H1 (cell line): Measurements from ENCODE around the gene GNAL. TPM values are rescaled to one million over a fixed set of nuclear protein-coding genes. Genes with fewer than 3 reads are reported as not detected.

Source experiments
- CTCF ChIA-PET: fragments of 300-600 bp; sonication (Branson Sonifier 250); formaldehyde crosslinking; loops from one replicate; lab custom pipeline; 2021; ENCODE audit not compliant: partially characterized antibody; lab: Charles Lee
- POLR2A ChIA-PET: fragments of 300-600 bp; sonication (Branson Sonifier 250); formaldehyde crosslinking; loops from one replicate; lab custom pipeline; 2021; ENCODE audit warnings: inconsistent platforms; ENCODE audit not compliant: partially characterized antibody; lab: Charles Lee
- DNase-seq, 2 experiments: peaks; one replicate each; pipeline versions ENCODE4 v3.0.0 to v3.0.0-alpha.2; 2010 to 2022; ENCODE audit warnings: low spot score in 2 of 2, low read depth in 1 of 2, mixed read lengths in 1 of 2
- FAIRE-seq: peaks from 2 replicates; lab custom pipeline; 2011; peaks lifted over from hg19 to GRCh38; lab: Jason Lieb, UNC
- H2AFZ ChIP-seq: 2 replicates; pipeline ENCODE4 v1.8.1; 2012; ENCODE audit warnings: low read length, inconsistent platforms
- H2AK5ac ChIP-seq: 2 replicates; pipeline ENCODE4 v1.6.1; 2013; ENCODE audit warnings: low read depth, low read length
- H2BK120ac ChIP-seq: replicated peaks from 2 replicates; pipeline ENCODE3; 2013; ENCODE audit warnings: low read depth, low read length, inconsistent platforms
- H2BK12ac ChIP-seq: 2 replicates; pipeline ENCODE4 v1.6.1; 2013; ENCODE audit warnings: low read depth, low read length
- H2BK15ac ChIP-seq: 2 replicates; pipeline ENCODE4 v1.6.1; 2013; ENCODE audit warnings: low read length
- H2BK20ac ChIP-seq: 2 replicates; pipeline ENCODE4 v1.6.1; 2013; ENCODE audit warnings: low read length
- H2BK5ac ChIP-seq: 2 replicates; pipeline ENCODE4 v1.6.1; 2013; ENCODE audit warnings: low read depth, low read length
- H3K14ac ChIP-seq: 2 replicates; pipeline ENCODE4 v1.6.1; 2013; ENCODE audit warnings: inconsistent platforms; ENCODE audit not compliant: insufficient read length
- H3K18ac ChIP-seq: 2 replicates; pipeline ENCODE4 v1.6.1; 2013; ENCODE audit warnings: low read length; ENCODE audit errors: extremely low read depth
- H3K23ac ChIP-seq: 2 replicates; pipeline ENCODE4 v1.6.1; 2013; ENCODE audit warnings: inconsistent platforms; ENCODE audit not compliant: insufficient read length
- H3K23me2 ChIP-seq: 2 replicates; pipeline ENCODE4 v1.6.1; 2013; ENCODE audit warnings: low read depth, low read length
- H3K27ac ChIP-seq: 2 replicates; pipeline ENCODE4 v1.6.1; 2011; ENCODE audit warnings: low read depth, low read length, inconsistent platforms
- H3K27me3 ChIP-seq, 4 experiments: replicated peaks in 1 of 4; 1 replicate in 1 of 4; 2 replicates in 3 of 4; pipeline versions ENCODE4 v1.6.1 to v1.8.1; 2011 to 2013; ENCODE audit warnings: low read length in 3 of 4, mild to moderate bottlenecking in 3 of 4, inconsistent platforms in 2 of 4, mixed read lengths in 2 of 4, moderate library complexity in 1 of 4; ENCODE audit not compliant: control insufficient read depth in 3 of 4, insufficient read depth in 3 of 4; ENCODE audit errors: extremely low read depth in 1 of 4
- H3K36me3 ChIP-seq, 4 experiments: 2 replicates each; pipeline versions ENCODE4 v1.6.1 to v1.8.1; 2011 to 2013; ENCODE audit warnings: mild to moderate bottlenecking in 4 of 4, low read length in 3 of 4, moderate library complexity in 2 of 4, control low read depth in 1 of 4, inconsistent platforms in 1 of 4; ENCODE audit not compliant: insufficient read depth in 4 of 4, control insufficient read depth in 2 of 4
- H3K4ac ChIP-seq: replicated peaks from 2 replicates; pipeline ENCODE3; 2013; ENCODE audit warnings: low read length, low read depth, mixed read lengths, inconsistent platforms; ENCODE audit not compliant: insufficient read length
- H3K4me1 ChIP-seq, 4 experiments: replicated peaks in 1 of 4; 1 replicate in 1 of 4; 2 replicates in 3 of 4; pipeline versions ENCODE4 v1.6.1 to v1.8.1; 2011 to 2013; ENCODE audit warnings: low read length in 3 of 4, inconsistent platforms in 2 of 4, mixed read lengths in 1 of 4; ENCODE audit not compliant: insufficient read depth in 4 of 4, control insufficient read depth in 3 of 4
- H3K4me2 ChIP-seq, 2 experiments: 2 replicates each; pipeline versions ENCODE4 v1.6.1 to v1.8.1; 2011 to 2013; ENCODE audit warnings: low read depth in 2 of 2, low read length in 2 of 2, control low read depth in 1 of 2, inconsistent platforms in 1 of 2, mild to moderate bottlenecking in 1 of 2; ENCODE audit not compliant: insufficient read depth in 1 of 2
- H3K4me3 ChIP-seq, 4 experiments: fragments of 200-600, 300-600 bp in 1 of 4; sonication (generic), shearing (Covaris generic), sonication (Bioruptor Twin) in 1 of 4; 2 replicates each; pipeline versions ENCODE4 v1.5.1 to v1.8.1; 2011 to 2016; ENCODE audit warnings: low read length in 4 of 4, low read depth in 3 of 4, control low read depth in 2 of 4, inconsistent platforms in 2 of 4, mild to moderate bottlenecking in 2 of 4, mixed read lengths in 1 of 4, moderate library complexity in 1 of 4; ENCODE audit not compliant: insufficient read depth in 2 of 4; ENCODE audit errors: extremely low read depth in 1 of 4
- H3K56ac ChIP-seq: replicated peaks from 2 replicates; pipeline ENCODE3; 2013; ENCODE audit warnings: low read depth, mild to moderate bottlenecking, mixed read lengths, low read length, inconsistent platforms; ENCODE audit not compliant: insufficient read length
- H3K79me1 ChIP-seq: 2 replicates; pipeline ENCODE4 v1.6.1; 2013; ENCODE audit warnings: low read depth, low read length, control low read depth
- H3K79me2 ChIP-seq, 2 experiments: 2 replicates each; pipeline versions ENCODE4 v1.6.1 to v1.8.1; 2012 to 2013; ENCODE audit warnings: low read length in 2 of 2, mild to moderate bottlenecking in 2 of 2, inconsistent platforms in 1 of 2; ENCODE audit not compliant: insufficient read depth in 2 of 2, control insufficient read depth in 1 of 2
- H3K9ac ChIP-seq, 4 experiments: replicated peaks in 1 of 4; 1 replicate in 1 of 4; 2 replicates in 3 of 4; pipeline versions ENCODE4 v1.6.1 to v1.8.1; 2011 to 2013; ENCODE audit warnings: low read depth in 3 of 4, low read length in 3 of 4, control low read depth in 2 of 4, mild to moderate bottlenecking in 2 of 4, moderate library complexity in 2 of 4, inconsistent platforms in 1 of 4; ENCODE audit errors: extremely low read depth in 1 of 4
- H3K9me3 ChIP-seq, 2 experiments: 2 replicates each; pipeline versions ENCODE4 v1.6.1 to v1.8.1; 2012 to 2013; ENCODE audit warnings: mild to moderate bottlenecking in 2 of 2, moderate library complexity in 2 of 2, control low read depth in 1 of 2, inconsistent platforms in 1 of 2, low read depth in 1 of 2, low read length in 1 of 2, mixed read lengths in 1 of 2; ENCODE audit not compliant: insufficient read depth in 2 of 2
- H4K20me1 ChIP-seq, 2 experiments: replicated peaks in 1 of 2; 2 replicates each; pipeline versions ENCODE3 to v1.8.1; 2011 to 2013; ENCODE audit warnings: inconsistent platforms in 2 of 2, low read length in 2 of 2, mild to moderate bottlenecking in 1 of 2; ENCODE audit not compliant: insufficient read depth in 2 of 2, control insufficient read depth in 1 of 2
- H4K5ac ChIP-seq: 2 replicates; pipeline ENCODE4 v1.6.1; 2013; ENCODE audit warnings: low read length, low read depth, mixed read lengths, inconsistent platforms; ENCODE audit not compliant: insufficient read length
- H4K8ac ChIP-seq: 2 replicates; pipeline ENCODE4 v1.8.0; 2013; ENCODE audit warnings: mild to moderate bottlenecking, moderate library complexity, low read length, inconsistent platforms; ENCODE audit not compliant: insufficient read depth; ENCODE audit errors: extremely low read depth
- H4K91ac ChIP-seq: replicated peaks from 2 replicates; pipeline ENCODE3; 2013; ENCODE audit warnings: low read length, mixed read lengths, inconsistent platforms; ENCODE audit not compliant: insufficient read length
- E2F6 ChIP-seq: IDR thresholded peaks from 2 replicates; pipeline ENCODE4 v1.6.1; 2012; ENCODE audit warnings: inconsistent platforms
- HDAC2 ChIP-seq, 2 experiments: fragments of 300-600 bp in 1 of 2; sonication (generic) in 1 of 2; IDR thresholded peaks; 2 replicates each; pipeline ENCODE4 v1.6.1; 2011 to 2012; ENCODE audit warnings: low read depth in 2 of 2, low read length in 2 of 2, mild to moderate bottlenecking in 2 of 2, moderate library complexity in 2 of 2, borderline replicate concordance in 1 of 2, inconsistent platforms in 1 of 2
- KDM4A ChIP-seq: IDR thresholded peaks from one replicate; pipeline ENCODE4 v1.7.1; 2012; ENCODE audit warnings: low read depth, mild to moderate bottlenecking, moderate library complexity, low read length, inconsistent platforms; ENCODE audit not compliant: severe bottlenecking
- NRF1 ChIP-seq: IDR thresholded peaks from 2 replicates; pipeline ENCODE4 v1.6.1; 2011; ENCODE audit warnings: mild to moderate bottlenecking, low read depth, low read length, improper control_type of control experiment
- RXRA ChIP-seq: IDR thresholded peaks from 2 replicates; pipeline ENCODE4 v1.6.1; 2011; ENCODE audit warnings: low read depth, mild to moderate bottlenecking, low read length, moderate library complexity; ENCODE audit not compliant: insufficient read depth
- SP1 ChIP-seq: IDR thresholded peaks from 2 replicates; pipeline ENCODE4 v1.6.1; 2011; ENCODE audit warnings: low read depth, low read length
- TAF1 ChIP-seq: IDR thresholded peaks from 2 replicates; pipeline ENCODE4 v1.6.1; 2011; ENCODE audit warnings: mild to moderate bottlenecking, low read depth, low read length
- TAF7 ChIP-seq: optimal IDR thresholded peaks from 2 replicates; pipeline ENCODE3; 2011; ENCODE audit warnings: low read depth, mild to moderate bottlenecking, inconsistent platforms, low read length, moderate library complexity, borderline replicate concordance
- USF2 ChIP-seq: IDR thresholded peaks from 2 replicates; pipeline ENCODE4 v1.6.1; 2011; ENCODE audit warnings: low read length, improper control_type of control experiment
- WGBS, 2 experiments: shearing (Covaris generic) in 1 of 2; methylation state at CpG; one replicate each; pipeline versions ENCODE4 v1.1.6 to v1.1.7; 2013 to 2015; ENCODE audit warnings: low lambda C conversion rate in 2 of 2, mixed read lengths in 2 of 2, inconsistent platforms in 1 of 2, low coverage in 1 of 2, missing lambda C conversion rate in 1 of 2; ENCODE audit not compliant: insufficient replicate concordance in 2 of 2, insufficient coverage in 1 of 2, insufficient read length in 1 of 2; ENCODE audit errors: extremely low coverage in 1 of 2, missing lambda C conversion rate in 1 of 2; 5-methylcytosine and 5-hydroxymethylcytosine counted together
- polyA plus RNA-seq, 7 experiments: library from polyadenylated mRNA; depleted of rRNA in 3 of 7; stranded (reverse) in 5 of 7; unstranded in 2 of 7; fragments of >200 nt in 5 of 7; fragments of 200-250 nt in 2 of 7; gene quantifications; 1 replicate in 5 of 7; 2 replicates in 1 of 7; 4 replicates in 1 of 7; pipeline versions ENCODE4 v1.2.1 to v1.2.3, GENCODE V29; 2011 to 2013; ENCODE audit warnings: missing spikeins in 2 of 7, mixed read lengths in 2 of 7
- total RNA-seq: library from RNA; stranded (reverse); fragmentation: NEBNext Ultra II Directional; extraction: Animal tissue kit (Norgen Biotek cat#: 25700); gene quantifications from 2 replicates; pipeline ENCODE4 v1.2.1, GENCODE V29; 2021

The GNAL gene
- total and polyA plus RNA-seq, 2 of the 8 experiments (the other 6 are each of a cell fraction or from before 2014, with no cell fraction given): 13.2 to 18.3 TPM

GRCh38 chr18:11861583-11862288, 172.7 kb downstream of the GNAL start:
- Histone ChIP-seq H3K4ac (no peak overlapping the region), H3K27me3 (no peaks in the 10 kb centered on the region), H3K14ac (no peak overlapping the region), H2AK5ac (no peak overlapping the region; the same call in 1 of the 2 replicates), H4K5ac (no peak overlapping the region), H2BK12ac (peak overlapping the region; percentile 6; the same call in 1 of the 2 replicates), H3K79me2 (no peaks in the 10 kb centered on the region), H2BK20ac (no peak overlapping the region), H2BK15ac (no peak overlapping the region), H3K56ac (peak overlapping the region; percentile 17), H3K79me1 (no peaks in the 10 kb centered on the region; the same call in 1 of the 2 replicates), H2BK5ac (no peak overlapping the region), H3K9me3 (no peaks in the 10 kb centered on the region), H2AFZ (no peak overlapping the region), H3K4me3 (no peak overlapping the region), H3K23me2 (peaks cover 3% of the 10 kb centered on the region; the same call in 1 of the 2 replicates), H4K91ac (no peak overlapping the region), H2BK120ac (no peak overlapping the region), H3K36me3 (no peaks in the 10 kb centered on the region), H3K23ac (no peak overlapping the region), H3K27ac (no peak overlapping the region), H3K9ac (no peak overlapping the region), H3K18ac (no peak overlapping the region), H4K20me1 (no peaks in the 10 kb centered on the region), H4K8ac (peak overlapping the region; percentile 29; the same call in 1 of the 2 replicates), H3K4me1 (peaks cover 0 to 10% (median 8%) of the 10 kb centered on the region in 4 experiments; a peak in 5 of 7 replicates), H3K4me2 (no peak overlapping the region)
- no peak for FAIRE-seq
- ChIA-PET POLR2A (interaction anchor here (0.7 kb wide), 1 partner anchor 13 kb away, joined by 3 read pairs; no protein-coding TSS in a partner anchor), CTCF (interaction anchor here (0.7 to 2.4 kb wide), 6 partner anchors 9 to 129 kb away, joined by 5 to 8 read pairs (median 8); no protein-coding TSS in a partner anchor)
- WGBS, 2 experiments: 94 to 100% methylated on average over 6 to 18 of the region's 20 CpGs
- DNase-seq: no peak
- TF ChIP-seq KDM4A: no peak
- TF ChIP-seq RXRA: no peak
- TF ChIP-seq USF2: no peak
- TF ChIP-seq TAF7: no peak
- TF ChIP-seq NRF1: no peak
- no peak for TF ChIP-seq E2F6
- no peak for TF ChIP-seq SP1
- TF ChIP-seq TAF1: no peak
- no peak for TF ChIP-seq HDAC2 (IDR thresholded peaks at IDR 0.05; ENCODE audit: borderline replicate concordance in 1 of 2, low read depth in 2 of 2, low read length in 2 of 2)
